Umbilical cord (tissue), 2 donors: ENCODE data around the gene RTN4RL2. TPM values are rescaled to one million over a fixed set of nuclear protein-coding genes. Genes with fewer than 3 reads are reported as not detected.
"Not testable (repeated sequence)": the region's sequence is repeated elsewhere in the genome, so short reads cannot be mapped to it uniquely, and the experiment has no call there.

Source experiments
- DNase-seq: peaks from one replicate; pipeline ENCODE4 v3.0.0-alpha.2; 2015; ENCODE audit warnings: low spot score
- total RNA-seq: library from RNA; depleted of rRNA; stranded (reverse); fragments of >200 nt; gene quantifications from one replicate; pipeline ENCODE4 v1.2.3, GENCODE V29; 2014; ENCODE audit warnings: low replicate concordance; ENCODE audit not compliant: insufficient read depth

RTN4RL2 gene
- total RNA-seq, 1 donor from 2014 or later = not detected

GRCh38 chr11:57432714-57433163 lies 27.6 kb upstream of the RTN4RL2 start:
- peak; percentile 53 for DNase-seq

GRCh38 chr11:57434640-57435546 lies 25.4 kb upstream of the RTN4RL2 start:
- DNase-seq = peak; percentile 77

GRCh38 chr11:57436031-57436430 lies 24.3 kb upstream of the RTN4RL2 start:
- DNase-seq = no peak

- no peak for DNase-seq
These were observed 21.7 kb upstream of the RTN4RL2 start for GRCh38 chr11:57438345-57439285.

- no peak for DNase-seq
These were observed 20.5 kb upstream of the RTN4RL2 start for GRCh38 chr11:57439786-57440185.

- no peak for DNase-seq
These were observed 19.4 kb upstream of the RTN4RL2 start for GRCh38 chr11:57440744-57441414.

GRCh38 chr11:57444362-57445121 lies 15.8 kb upstream of the RTN4RL2 start:
- no peak for DNase-seq

- not testable (repeated sequence) for DNase-seq
These were observed 15.3 kb upstream of the RTN4RL2 start for GRCh38 chr11:57445122-57445394.

- DNase-seq = no peak
These were observed 14.3 kb upstream of the RTN4RL2 start for GRCh38 chr11:57446055-57446454.

- no peak for DNase-seq
These were observed 6.7 kb upstream of the RTN4RL2 start for GRCh38 chr11:57453543-57454177.

GRCh38 chr11:57456960-57457642 lies 3.2 kb upstream of the RTN4RL2 start:
- peak; percentile 78 for DNase-seq

- DNase-seq = no peak
These were observed 2.7 kb upstream of the RTN4RL2 start for GRCh38 chr11:57457643-57458023.

GRCh38 chr11:57458060-57458409 lies 2.3 kb upstream of the RTN4RL2 start:
- DNase-seq = no peak

GRCh38 chr11:57458410-57459163 lies 1.7 kb upstream of the RTN4RL2 start:
- no peak for DNase-seq

- no peak for DNase-seq
These were observed 935 bp upstream of the RTN4RL2 start for GRCh38 chr11:57459164-57460021.

- no peak for DNase-seq
These were observed 726 bp downstream of the RTN4RL2 start for GRCh38 chr11:57460758-57461749.

GRCh38 chr11:57461841-57462489 lies 1.6 kb downstream of the RTN4RL2 start:
- no peak for DNase-seq
